ENCODE data around the gene SMPDL3B.

DNA sequence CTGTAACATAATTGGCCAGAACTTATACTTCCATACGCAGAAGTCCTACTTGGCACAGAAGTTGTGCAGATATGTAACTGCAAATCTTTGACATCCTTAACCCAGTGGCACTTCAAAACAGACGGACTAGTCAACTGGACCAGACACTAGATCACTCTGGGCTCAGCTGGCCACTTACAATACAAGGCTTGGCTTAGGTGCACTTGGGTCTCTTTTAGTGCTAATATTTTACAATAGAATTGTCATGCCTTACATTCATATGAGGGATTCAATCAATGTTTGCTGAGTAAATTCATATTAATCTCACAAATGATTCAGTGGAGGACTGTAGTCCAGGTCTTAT lies 45.0 kb downstream of the SMPDL3B start:
- TF ChIP-seq, protein P1, sequence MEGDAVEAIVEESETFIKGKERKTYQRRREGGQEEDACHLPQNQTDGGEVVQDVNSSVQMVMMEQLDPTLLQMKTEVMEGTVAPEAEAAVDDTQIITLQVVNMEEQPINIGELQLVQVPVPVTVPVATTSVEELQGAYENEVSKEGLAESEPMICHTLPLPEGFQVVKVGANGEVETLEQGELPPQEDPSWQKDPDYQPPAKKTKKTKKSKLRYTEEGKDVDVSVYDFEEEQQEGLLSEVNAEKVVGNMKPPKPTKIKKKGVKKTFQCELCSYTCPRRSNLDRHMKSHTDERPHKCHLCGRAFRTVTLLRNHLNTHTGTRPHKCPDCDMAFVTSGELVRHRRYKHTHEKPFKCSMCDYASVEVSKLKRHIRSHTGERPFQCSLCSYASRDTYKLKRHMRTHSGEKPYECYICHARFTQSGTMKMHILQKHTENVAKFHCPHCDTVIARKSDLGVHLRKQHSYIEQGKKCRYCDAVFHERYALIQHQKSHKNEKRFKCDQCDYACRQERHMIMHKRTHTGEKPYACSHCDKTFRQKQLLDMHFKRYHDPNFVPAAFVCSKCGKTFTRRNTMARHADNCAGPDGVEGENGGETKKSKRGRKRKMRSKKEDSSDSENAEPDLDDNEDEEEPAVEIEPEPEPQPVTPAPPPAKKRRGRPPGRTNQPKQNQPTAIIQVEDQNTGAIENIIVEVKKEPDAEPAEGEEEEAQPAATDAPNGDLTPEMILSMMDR (IDR thresholded peaks at IDR 0.05; ENCODE audit: low read length), result no peak; the same call in 1 of the 2 replicates
- no peak for TF ChIP-seq EZH2 (IDR thresholded peaks at IDR 0.05; ENCODE audit: borderline replicate concordance, low read length)

Data from OCI-LY1 (cell line).